ENCODE data around the gene DCP2. TPM values are rescaled to one million over a fixed set of nuclear protein-coding genes. Genes with fewer than 3 reads are reported as not detected.
A peak's percentile ranks its signal among the peaks of the same experiment; 100 is the strongest.

DCP2 gene
- total RNA-seq, 2 donors from 2014 or later: 80.0 to 83.6 TPM

- no peaks in the 10 kb centered on the region for H3K27me3 Mint-ChIP-seq
- H3K9me3 ChIP-seq (ENCODE audit: control insufficient read depth, low read length, poor library complexity, severe bottlenecking): no peaks in the 10 kb centered on the region
- no peak for ATAC-seq
- H3K4me3 Mint-ChIP-seq: peak overlapping the region; percentile 99
- peaks cover 5% of the 10 kb centered on the region for H3K36me3 Mint-ChIP-seq (ENCODE audit: low read depth)
- DNase-seq: no peak
- H3K4me1 Mint-ChIP-seq: peaks cover 27% of the 10 kb centered on the region
- peak overlapping the region; percentile 98 for H3K27ac Mint-ChIP-seq
Measured at GRCh38 chr5:112974901-112975300, 1.7 kb upstream of the DCP2 start.

- H3K4me3 Mint-ChIP-seq: peak overlapping the region; percentile 99
- H3K36me3 Mint-ChIP-seq (ENCODE audit: low read depth): peaks cover 5% of the 10 kb centered on the region
- peak; percentile 22 for ATAC-seq
- DNase-seq: no peak
- no peaks in the 10 kb centered on the region for H3K9me3 ChIP-seq (ENCODE audit: control insufficient read depth, low read length, poor library complexity, severe bottlenecking)
- peak overlapping the region; percentile 98 for H3K27ac Mint-ChIP-seq
- H3K27me3 Mint-ChIP-seq: no peaks in the 10 kb centered on the region
- peaks cover 29% of the 10 kb centered on the region for H3K4me1 Mint-ChIP-seq
Measured at GRCh38 chr5:112975721-112976431, 722 bp upstream of the DCP2 start.

DNA sequence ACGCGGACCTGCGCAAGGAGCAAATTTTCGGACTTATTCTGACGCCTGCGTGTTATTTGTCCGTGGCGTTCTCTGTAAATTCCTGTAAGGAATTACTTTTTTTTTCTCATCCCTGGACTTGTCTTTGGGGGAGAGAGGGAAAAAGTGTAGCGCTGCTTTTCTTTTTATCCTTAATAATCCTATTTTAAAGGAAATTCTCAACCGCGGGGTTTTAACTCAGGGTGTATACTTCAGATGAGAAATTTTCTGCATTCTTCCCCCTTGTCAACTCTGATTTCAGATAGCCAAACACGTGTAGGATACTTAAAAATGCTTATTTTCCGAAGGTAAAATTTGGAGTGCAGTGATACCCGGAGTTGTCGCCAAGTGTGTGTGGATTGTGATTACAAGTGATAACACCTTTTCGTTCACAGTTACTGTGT lies 853 bp downstream of the DCP2 start:
- Mint-ChIP-seq H3K36me3 (ENCODE audit: low read depth) (peaks cover 7% of the 10 kb centered on the region), H3K4me3 (peak overlapping the region; percentile 99), H3K4me1 (peaks cover 39% of the 10 kb centered on the region), H3K27ac (peak overlapping the region; percentile 98), H3K27me3 (no peaks in the 10 kb centered on the region)
- ATAC-seq (no peak), DNase-seq (no peak)
- H3K9me3 ChIP-seq (ENCODE audit: control insufficient read depth, low read length, poor library complexity, severe bottlenecking): no peaks in the 10 kb centered on the region

DNA sequence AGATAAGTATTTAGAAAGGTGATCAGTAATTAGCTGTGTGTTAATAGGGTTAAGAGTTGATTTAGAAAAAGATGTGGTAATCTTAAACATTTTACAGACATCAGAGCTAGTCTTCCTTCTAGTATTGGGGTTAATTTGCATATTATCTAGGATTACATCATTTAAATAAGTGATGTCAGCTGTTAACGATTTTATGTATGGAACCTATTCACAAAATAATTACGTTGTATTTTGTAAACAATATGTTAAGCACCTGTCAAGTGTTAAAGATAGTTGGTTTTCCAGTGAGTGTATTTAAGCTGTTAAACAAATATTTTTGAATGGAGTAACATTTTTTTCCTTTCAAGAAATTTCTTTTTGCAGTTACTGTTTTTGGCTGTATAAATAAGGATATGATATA lies 2.2 kb downstream of the DCP2 start:
- Mint-ChIP-seq H3K4me3 (peak overlapping the region; percentile 50), H3K36me3 (ENCODE audit: low read depth) (peaks cover 7% of the 10 kb centered on the region), H3K4me1 (peaks cover 51% of the 10 kb centered on the region), H3K27ac (peak overlapping the region; percentile 98), H3K27me3 (no peaks in the 10 kb centered on the region)
- DNase-seq (no peak), ATAC-seq (no peak)
- H3K9me3 ChIP-seq (ENCODE audit: control insufficient read depth, low read length, poor library complexity, severe bottlenecking): no peaks in the 10 kb centered on the region

DNA sequence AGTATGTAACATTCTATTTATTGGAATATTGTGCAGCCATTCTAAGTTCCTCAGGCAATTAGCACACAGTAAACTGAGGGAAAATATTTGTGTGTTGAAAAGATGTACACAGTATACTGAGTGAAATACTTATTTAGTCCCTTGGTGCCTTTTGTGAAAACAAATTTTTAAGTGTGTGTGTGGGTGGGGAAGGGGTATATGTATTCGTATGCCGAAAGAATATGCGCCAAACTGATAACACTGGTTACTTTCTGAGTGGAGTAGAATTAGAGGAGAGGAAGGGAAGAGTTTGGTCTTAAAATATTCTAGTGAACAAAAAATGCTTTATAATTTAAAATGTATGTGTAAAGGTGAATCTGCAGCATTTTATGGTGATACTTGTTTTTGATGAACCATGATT lies 3.1 kb downstream of the DCP2 start:
- H3K27me3 Mint-ChIP-seq: no peaks in the 10 kb centered on the region
- H3K36me3 Mint-ChIP-seq (ENCODE audit: low read depth): peaks cover 7% of the 10 kb centered on the region
- H3K27ac Mint-ChIP-seq: peak overlapping the region; percentile 98
- peak overlapping the region; percentile 81 for H3K4me3 Mint-ChIP-seq
- no peaks in the 10 kb centered on the region for H3K9me3 ChIP-seq (ENCODE audit: control insufficient read depth, low read length, poor library complexity, severe bottlenecking)
- ATAC-seq: no peak
- no peak for DNase-seq
- H3K4me1 Mint-ChIP-seq: peaks cover 56% of the 10 kb centered on the region

DNA sequence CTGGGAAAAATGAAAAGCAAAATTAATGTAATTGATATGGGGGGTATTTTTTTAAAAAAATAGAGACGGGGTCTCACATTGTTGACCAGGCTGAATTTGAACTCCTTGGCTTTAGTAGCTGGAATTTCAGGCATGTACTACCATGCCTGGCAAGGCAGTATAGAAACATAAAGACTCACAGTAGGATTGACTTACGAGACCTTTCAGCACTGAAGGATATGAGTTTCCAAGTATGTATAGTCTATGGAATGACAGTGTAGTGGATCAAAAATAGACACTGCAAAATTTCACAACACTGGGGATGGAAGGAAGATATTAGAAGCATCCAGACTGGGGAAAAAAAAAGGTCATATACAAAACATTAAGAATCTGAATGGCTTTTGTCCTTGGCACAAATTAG lies 6.8 kb downstream of the DCP2 start:
- H3K9me3 ChIP-seq (ENCODE audit: control insufficient read depth, low read length, poor library complexity, severe bottlenecking): no peaks in the 10 kb centered on the region
- no peak for DNase-seq
- H3K4me3 Mint-ChIP-seq: no peak overlapping the region
- peaks cover 39% of the 10 kb centered on the region for H3K4me1 Mint-ChIP-seq
- peak overlapping the region; percentile 37 for H3K27ac Mint-ChIP-seq
- no peaks in the 10 kb centered on the region for H3K27me3 Mint-ChIP-seq
- ATAC-seq: no peak
- H3K36me3 Mint-ChIP-seq (ENCODE audit: low read depth): peaks cover 2% of the 10 kb centered on the region

DNA sequence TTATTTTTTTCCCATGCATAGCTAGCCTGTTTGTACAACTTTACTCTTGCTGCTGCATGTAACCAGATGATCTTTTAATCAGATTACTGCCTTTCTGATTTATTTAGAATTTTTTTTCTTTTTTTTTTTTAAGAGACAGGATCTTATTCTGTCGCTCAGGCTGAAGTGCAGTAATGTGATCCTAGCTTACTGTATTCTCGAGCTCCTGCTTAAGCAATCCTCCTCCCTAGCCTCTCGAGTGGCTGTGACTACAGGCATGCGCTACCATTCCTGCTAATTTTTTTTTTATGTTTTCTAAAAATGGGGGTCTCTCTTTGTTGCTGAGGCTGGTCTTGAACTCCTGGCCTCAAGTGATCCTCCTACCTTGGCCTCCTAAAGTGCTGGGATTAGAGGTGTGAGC lies 9.6 kb downstream of the DCP2 start:
- DNase-seq (no peak), ATAC-seq (no peak)
- H3K9me3 ChIP-seq (ENCODE audit: control insufficient read depth, low read length, poor library complexity, severe bottlenecking): no peaks in the 10 kb centered on the region
- Mint-ChIP-seq H3K27me3 (no peaks in the 10 kb centered on the region), H3K27ac (peak overlapping the region; percentile 70), H3K36me3 (ENCODE audit: low read depth) (peaks cover 2% of the 10 kb centered on the region), H3K4me3 (no peak overlapping the region), H3K4me1 (peaks cover 44% of the 10 kb centered on the region)

DNA sequence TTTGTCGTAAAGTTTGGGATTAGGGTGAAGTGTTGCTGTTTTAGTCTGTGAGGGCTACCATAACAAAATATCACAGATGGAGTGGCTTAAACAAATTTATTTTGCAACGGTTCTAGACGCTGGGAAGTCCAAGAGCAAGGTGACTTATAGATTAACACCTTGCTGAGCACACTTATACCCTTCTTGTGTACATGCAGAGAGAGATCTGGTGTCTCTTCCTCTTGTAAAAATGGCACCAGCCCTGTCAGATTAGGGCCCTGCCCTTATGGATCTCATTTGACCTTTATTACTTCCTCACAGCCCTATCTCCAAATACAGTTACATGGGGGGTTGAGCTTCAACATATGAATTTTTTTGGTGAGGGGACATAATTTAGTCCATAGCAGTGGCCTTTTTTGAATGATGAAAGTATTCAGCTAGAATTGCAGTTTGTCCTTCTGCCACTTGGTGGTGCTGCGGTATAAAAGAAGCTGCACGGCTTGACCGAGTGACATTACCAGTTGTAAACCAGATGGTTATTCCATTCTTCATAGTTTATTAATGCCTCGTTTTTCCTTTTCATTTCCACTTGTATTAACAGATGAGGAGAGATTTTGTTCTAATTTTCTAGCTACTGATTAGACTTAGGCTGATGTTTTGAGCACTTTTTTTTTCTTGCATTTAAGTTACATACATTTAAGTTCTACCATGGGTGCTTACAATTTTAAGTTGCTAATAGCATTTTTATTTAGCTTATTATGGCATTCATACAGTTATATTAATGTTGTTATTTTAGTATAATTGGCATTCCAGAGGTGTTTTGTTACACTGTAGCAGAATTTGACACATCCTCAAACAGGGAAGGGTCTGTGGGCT lies 19.4 kb downstream of the DCP2 start:
- ATAC-seq (peak; percentile 82), DNase-seq (peak; percentile 47 to 77 (median 54))
- Mint-ChIP-seq H3K27ac (peak overlapping the region; percentile 29), H3K27me3 (no peaks in the 10 kb centered on the region), H3K4me1 (peaks cover 19% of the 10 kb centered on the region), H3K36me3 (ENCODE audit: low read depth) (peaks cover 2% of the 10 kb centered on the region), H3K4me3 (no peak overlapping the region)
- H3K9me3 ChIP-seq (ENCODE audit: control insufficient read depth, low read length, poor library complexity, severe bottlenecking): no peaks in the 10 kb centered on the region

DNA sequence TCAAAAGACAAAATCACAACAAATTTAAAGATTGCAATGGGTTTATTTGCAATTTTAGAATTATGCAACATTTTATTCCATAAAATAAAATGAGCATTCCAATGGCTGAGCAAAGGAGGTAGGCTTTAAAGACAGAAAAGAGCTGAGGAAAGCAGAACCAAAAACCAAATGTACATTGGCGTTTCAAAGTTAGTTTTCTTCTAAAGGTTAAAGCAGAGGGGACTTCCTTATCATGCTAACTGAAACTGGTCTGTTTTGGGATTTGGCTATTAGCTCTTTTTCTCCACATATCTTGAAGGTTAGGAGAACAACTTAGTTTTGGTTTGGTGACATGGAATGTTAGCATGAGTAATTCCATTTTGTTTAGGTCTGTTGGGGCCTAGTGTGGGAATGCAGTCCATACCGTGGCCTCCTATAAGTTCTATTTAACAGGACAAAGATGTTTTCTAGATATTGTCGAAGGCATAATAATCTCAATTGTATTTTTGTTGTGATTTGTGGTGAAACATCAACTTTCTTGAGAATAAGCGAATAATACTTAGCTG lies 20.3 kb downstream of the DCP2 start:
- Mint-ChIP-seq H3K27me3 (no peaks in the 10 kb centered on the region), H3K36me3 (ENCODE audit: low read depth) (peaks cover 4% of the 10 kb centered on the region), H3K4me3 (no peak overlapping the region), H3K4me1 (peaks cover 19% of the 10 kb centered on the region), H3K27ac (no peak overlapping the region)
- ATAC-seq: no peak
- no peaks in the 10 kb centered on the region for H3K9me3 ChIP-seq (ENCODE audit: control insufficient read depth, low read length, poor library complexity, severe bottlenecking)
- no peak for DNase-seq

- peak overlapping the region; percentile 24 for H3K27ac Mint-ChIP-seq
- no peak for DNase-seq
- peaks cover 5% of the 10 kb centered on the region for H3K36me3 Mint-ChIP-seq (ENCODE audit: low read depth)
- H3K4me1 Mint-ChIP-seq: peaks cover 17% of the 10 kb centered on the region
- H3K9me3 ChIP-seq (ENCODE audit: control insufficient read depth, low read length, poor library complexity, severe bottlenecking): no peaks in the 10 kb centered on the region
- no peak for ATAC-seq
- H3K27me3 Mint-ChIP-seq: no peaks in the 10 kb centered on the region
- no peak overlapping the region for H3K4me3 Mint-ChIP-seq
Measured at GRCh38 chr5:112998296-112998695, 21.7 kb downstream of the DCP2 start.

GRCh38 chr5:113000466-113000865 lies 23.9 kb downstream of the DCP2 start:
- no peak overlapping the region for H3K4me3 Mint-ChIP-seq
- no peak overlapping the region for H3K27ac Mint-ChIP-seq
- no peak for DNase-seq
- peaks cover 3% of the 10 kb centered on the region for H3K36me3 Mint-ChIP-seq (ENCODE audit: low read depth)
- no peaks in the 10 kb centered on the region for H3K9me3 ChIP-seq (ENCODE audit: control insufficient read depth, low read length, poor library complexity, severe bottlenecking)
- no peak for ATAC-seq
- H3K27me3 Mint-ChIP-seq: no peaks in the 10 kb centered on the region
- H3K4me1 Mint-ChIP-seq: peaks cover 17% of the 10 kb centered on the region

GRCh38 chr5:113002423-113002822 lies 25.8 kb downstream of the DCP2 start:
- ATAC-seq (no peak), DNase-seq (no peak)
- no peaks in the 10 kb centered on the region for H3K9me3 ChIP-seq (ENCODE audit: control insufficient read depth, low read length, poor library complexity, severe bottlenecking)
- no peaks in the 10 kb centered on the region for H3K27me3 Mint-ChIP-seq
- H3K36me3 Mint-ChIP-seq (ENCODE audit: low read depth): peaks cover 3% of the 10 kb centered on the region
- no peak overlapping the region for H3K27ac Mint-ChIP-seq
- H3K4me1 Mint-ChIP-seq: peaks cover 12% of the 10 kb centered on the region
- no peak overlapping the region for H3K4me3 Mint-ChIP-seq

DNA sequence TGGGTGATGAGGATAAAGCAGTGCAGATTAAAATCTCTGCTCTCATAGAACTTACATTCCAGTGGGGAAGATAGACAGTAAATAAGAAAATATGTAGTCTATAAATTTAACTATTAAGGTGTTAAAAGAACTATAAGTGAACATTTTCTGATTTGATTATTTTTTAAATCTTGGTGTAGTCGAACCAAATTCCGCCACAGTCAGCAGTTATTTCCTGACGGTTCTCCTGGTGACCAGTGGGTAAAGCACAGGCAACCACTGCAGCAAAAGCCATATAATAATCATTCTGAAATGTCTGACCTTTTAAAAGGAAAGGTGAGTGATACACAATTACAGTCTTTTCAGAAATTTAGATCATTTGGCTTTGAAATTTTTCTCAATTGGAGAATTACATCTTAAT lies 27.2 kb downstream of the DCP2 start:
- Mint-ChIP-seq H3K4me1 (peaks cover 7% of the 10 kb centered on the region), H3K27ac (peak overlapping the region; percentile 53), H3K4me3 (no peak overlapping the region), H3K36me3 (ENCODE audit: low read depth) (peaks cover 3% of the 10 kb centered on the region), H3K27me3 (no peaks in the 10 kb centered on the region)
- DNase-seq (no peak), ATAC-seq (no peak)
- no peaks in the 10 kb centered on the region for H3K9me3 ChIP-seq (ENCODE audit: control insufficient read depth, low read length, poor library complexity, severe bottlenecking)
